ENCODE data around the gene PARVB.

PARVB gene

GRCh38 chr22:44111562-44112155 is 87.6 kb downstream of the PARVB start:
- DNase-seq = no peak

DNA sequence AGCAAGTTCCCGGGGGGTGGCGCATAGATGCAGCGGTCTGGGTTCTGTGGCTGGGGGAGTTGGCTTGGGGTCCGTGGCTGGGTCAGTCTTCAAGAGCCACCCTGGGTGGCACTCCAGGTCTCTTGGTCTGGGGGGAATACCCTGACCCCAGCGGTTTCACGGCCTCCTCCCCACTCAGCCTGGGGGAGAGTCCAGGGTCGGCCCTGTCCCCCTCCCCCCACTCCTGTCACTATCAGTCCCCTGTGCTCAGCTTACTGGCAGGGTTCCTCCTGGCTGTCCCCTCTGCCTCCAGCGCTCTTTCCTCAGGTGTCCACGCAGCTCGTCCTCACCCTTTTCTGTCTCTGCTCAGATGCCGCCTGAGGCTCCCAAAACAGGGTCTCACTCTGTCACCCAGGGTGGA is 88.1 kb downstream of the PARVB start:
- DNase-seq = no peak

GRCh38 chr22:44116331-44116730 is 92.2 kb downstream of the PARVB start:
- no peak for DNase-seq

- no peak for DNase-seq
Measured at GRCh38 chr22:44116755-44117684, 92.9 kb downstream of the PARVB start.

GRCh38 chr22:44117746-44118145 is 93.6 kb downstream of the PARVB start:
- DNase-seq = no peak

- DNase-seq = no peak
Measured at GRCh38 chr22:44118645-44119315, 94.7 kb downstream of the PARVB start.

DNA sequence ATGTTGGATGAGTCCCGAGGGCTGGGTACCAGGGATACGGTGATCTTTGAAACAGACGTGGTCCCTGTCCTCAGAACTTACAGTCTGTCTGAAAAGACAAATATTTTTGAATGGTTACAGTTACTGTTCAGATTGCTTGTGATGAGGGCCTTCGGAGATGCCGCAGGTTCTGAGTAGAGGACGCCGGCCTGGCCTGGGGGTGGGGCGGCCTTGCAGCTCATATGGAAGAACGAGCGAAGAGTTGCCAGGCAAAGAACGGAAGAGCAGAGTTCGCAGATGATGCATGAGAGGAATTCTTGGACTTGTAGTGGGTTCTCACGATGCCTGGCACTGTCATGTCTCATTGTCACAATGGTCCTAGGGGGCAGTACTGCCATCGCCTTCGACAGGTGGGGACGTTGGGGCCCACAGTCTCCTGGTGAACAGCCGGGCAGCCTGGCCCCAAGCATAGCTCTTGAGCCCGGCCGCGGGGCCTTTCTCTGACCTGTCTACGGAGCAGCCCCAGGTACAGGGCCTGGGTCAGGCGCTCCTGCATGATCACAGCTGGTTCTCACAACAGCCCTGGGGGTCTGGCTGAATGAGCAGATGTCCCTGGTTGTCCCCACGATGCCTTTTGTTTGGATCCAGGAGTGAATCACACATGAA is 95.7 kb downstream of the PARVB start:
- no peak for DNase-seq

GRCh38 chr22:44120314-44120704 is 96.2 kb downstream of the PARVB start:
- no peak for DNase-seq

GRCh38 chr22:44125421-44125820 is 101.3 kb downstream of the PARVB start:
- DNase-seq = no peak

GRCh38 chr22:44126807-44127206 is 102.7 kb downstream of the PARVB start:
- DNase-seq = no peak

DNA sequence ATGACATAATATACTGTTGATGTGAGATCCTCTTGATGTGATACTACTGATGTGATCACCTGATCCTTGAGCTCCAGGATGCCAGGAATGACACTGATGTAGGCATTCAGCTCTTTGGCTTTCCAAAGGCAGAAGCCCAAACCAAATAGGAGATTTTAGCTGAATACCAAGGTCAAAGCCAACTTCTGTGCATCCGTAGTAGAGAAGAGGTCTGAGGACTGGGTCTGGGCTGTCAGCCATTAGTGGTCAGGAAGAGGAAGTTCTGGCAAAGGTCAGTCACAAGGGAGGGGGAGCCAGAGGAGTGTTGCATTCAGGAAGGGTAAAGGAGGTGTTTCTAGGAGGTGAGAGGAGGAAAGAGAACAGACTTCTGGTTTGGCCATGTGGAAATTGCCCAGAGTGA is 103.3 kb downstream of the PARVB start:
- DNase-seq = no peak

GRCh38 chr22:44128958-44129618 is 105.0 kb downstream of the PARVB start:
- DNase-seq = no peak

DNA sequence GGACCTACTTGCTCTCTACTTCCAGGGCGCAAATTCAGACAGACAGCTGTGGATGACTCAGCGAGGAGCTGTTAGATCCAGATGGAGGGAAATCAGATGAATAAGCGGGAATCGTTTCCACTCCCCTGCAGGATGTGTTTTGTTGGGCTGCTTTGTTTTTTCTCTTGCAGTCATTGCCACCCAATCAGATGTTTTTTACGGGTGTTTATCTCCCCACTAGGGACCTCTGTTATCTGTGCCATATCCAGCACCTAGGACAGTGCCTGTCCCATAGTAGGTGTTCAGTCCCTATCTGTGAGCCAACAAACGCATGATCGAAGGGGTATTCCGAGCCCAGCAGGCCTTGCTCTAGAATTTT is 105.5 kb downstream of the PARVB start:
- no peak for DNase-seq

GRCh38 chr22:44130076-44130711 is 106.1 kb downstream of the PARVB start:
- DNase-seq = no peak

GRCh38 chr22:44131412-44131811 is 107.3 kb downstream of the PARVB start:
- no peak for DNase-seq

DNA sequence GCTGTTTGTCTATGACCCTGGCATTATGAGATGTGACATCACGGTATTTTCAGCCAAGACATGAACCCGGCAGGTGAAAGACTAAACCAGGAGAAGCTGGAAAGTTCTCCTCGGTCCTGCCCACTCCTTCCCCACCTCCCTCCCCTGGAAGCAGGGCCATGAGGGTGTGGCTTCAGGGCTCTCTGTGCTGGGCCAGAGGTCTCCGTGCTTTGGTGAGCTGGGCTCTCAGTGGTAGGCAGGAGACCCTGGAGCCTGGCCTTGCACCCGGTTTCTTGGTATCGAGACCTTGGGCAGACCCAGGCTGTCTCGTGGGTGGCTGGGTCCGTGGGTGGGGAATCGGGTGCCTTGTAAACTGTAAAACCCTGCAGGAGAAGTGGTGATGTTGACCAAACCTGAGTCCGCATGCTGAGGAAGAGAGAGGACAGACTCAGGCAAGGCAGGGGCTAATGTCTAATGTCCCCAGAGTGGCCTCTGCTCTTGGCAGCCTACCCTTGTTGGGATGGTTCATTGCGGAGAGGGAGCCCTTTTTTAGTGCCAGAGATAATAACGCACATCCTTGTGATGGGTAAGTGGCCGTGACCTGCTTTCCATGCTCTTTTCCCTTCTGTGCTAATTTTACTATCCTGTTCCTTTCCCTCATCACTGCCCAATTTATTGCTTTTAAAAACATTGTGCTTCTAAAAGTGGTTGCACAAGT is 108.0 kb downstream of the PARVB start:
- no peak for DNase-seq

DNA sequence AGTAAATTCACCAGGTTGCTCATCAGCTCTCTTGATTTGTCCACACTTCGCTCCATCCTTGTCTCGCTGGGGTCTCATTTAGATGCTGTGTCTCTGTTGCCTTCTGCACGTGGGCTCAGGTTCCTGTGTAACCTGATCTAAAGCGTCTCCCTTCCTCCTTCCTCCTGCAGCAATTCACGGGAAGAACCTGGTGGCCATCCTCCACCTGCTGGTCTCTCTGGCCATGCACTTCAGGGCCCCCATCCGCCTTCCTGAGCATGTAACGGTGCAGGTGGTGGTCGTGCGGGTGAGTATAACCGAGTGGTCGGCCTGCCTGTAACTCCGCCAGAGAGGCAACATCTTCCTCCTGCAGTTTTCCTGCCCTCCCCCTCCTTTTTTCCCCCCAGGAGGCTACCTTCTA is 108.6 kb downstream of the PARVB start:
- DNase-seq = no peak

GRCh38 chr22:44133161-44133560 is 109.1 kb downstream of the PARVB start:
- no peak for DNase-seq

- no peak for DNase-seq
Measured at GRCh38 chr22:44133901-44134571, 109.9 kb downstream of the PARVB start.

GRCh38 chr22:44136112-44136511 is 112.0 kb downstream of the PARVB start:
- no peak for DNase-seq

DNA sequence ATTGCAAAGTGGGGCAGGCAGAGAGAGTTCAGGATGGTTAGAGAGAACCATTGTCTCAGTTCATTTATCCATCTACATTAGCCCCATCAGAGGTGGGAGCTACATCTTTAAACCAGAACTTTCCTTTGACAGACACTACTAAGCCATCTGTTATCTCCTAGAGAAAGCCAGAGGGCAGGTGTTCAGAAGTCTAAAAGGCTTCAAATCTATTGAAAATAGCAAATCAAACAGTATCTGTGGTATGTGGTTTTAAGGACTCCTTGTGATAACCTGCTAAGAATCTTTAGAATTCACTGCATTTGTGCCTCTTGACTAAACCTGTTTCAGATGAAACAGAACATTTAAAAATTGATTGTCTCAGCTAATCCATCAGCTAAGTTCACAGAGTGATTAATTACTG is 112.7 kb downstream of the PARVB start:
- no peak for DNase-seq
